Measurements from ENCODE around the gene A1BG. TPM values are rescaled to one million over a fixed set of nuclear protein-coding genes. Genes with fewer than 3 reads are reported as not detected.

A1BG gene
- total and polyA plus RNA-seq, 4 donors, result 521 to 2,157 (median 1,029) TPM

- H3K27me3 ChIP-seq (ENCODE audit: control insufficient read depth in 4 of 4, insufficient read depth in 4 of 4, low read length in 3 of 4), result peaks cover 0 to 5% (median 0%) of the 10 kb centered on the region in 4 donors
- peaks cover 23 to 42% (median 26%) of the 10 kb centered on the region in 4 donors for H3K36me3 ChIP-seq (ENCODE audit: control insufficient read depth in 4 of 4, insufficient read depth in 3 of 4, low read depth in 1 of 4, low read length in 3 of 4)
- WGBS, result 77% methylated on average over 3 of the region's 3 CpGs
- H3K27ac ChIP-seq (ENCODE audit: low read depth in 1 of 2, low read length in 2 of 2), result no peak overlapping the region
- TF ChIP-seq REST (IDR thresholded peaks at IDR 0.05) (no peak), ZBTB33 (IDR thresholded peaks at IDR 0.05) (no peak), SP1 (IDR thresholded peaks at IDR 0.05) (no peak), NR2F2 (IDR thresholded peaks at IDR 0.05) (no peak), GABPA (IDR thresholded peaks at IDR 0.05 in 1 of 2, conservative IDR thresholded peaks at IDR 0.05 in 1 of 2) (no peak), RXRA (IDR thresholded peaks at IDR 0.05) (no peak), FOXA1 (IDR thresholded peaks at IDR 0.05) (no peak), RAD21 (IDR thresholded peaks at IDR 0.05) (no peak), HNF4G (IDR thresholded peaks at IDR 0.05) (no peak), HNF4A (conservative IDR thresholded peaks at IDR 0.05) (no peak), CTCF (IDR thresholded peaks at IDR 0.05; ENCODE audit: low read depth, low read length, missing input control) (no peak), FOXA2 (IDR thresholded peaks at IDR 0.05) (no peak), MAX (IDR thresholded peaks at IDR 0.05) (no peak), EGR1 (IDR thresholded peaks at IDR 0.05; ENCODE audit: low read depth in 2 of 2) (no peak), TAF1 (conservative IDR thresholded peaks at IDR 0.05) (no peak), YY1 (IDR thresholded peaks at IDR 0.05) (no peak), ATF3 (IDR thresholded peaks at IDR 0.05) (no peak), JUND (IDR thresholded peaks at IDR 0.05) (no peak)
- H3K9ac ChIP-seq (ENCODE audit: low read depth in 1 of 2, low read length in 2 of 2), result no peak overlapping the region
- H3K4me1 ChIP-seq (ENCODE audit: control insufficient read depth in 4 of 4, insufficient read depth in 4 of 4, low read length in 3 of 4), result peaks cover 0 to 6% (median 3%) of the 10 kb centered on the region in 4 donors
- H3K4me3 ChIP-seq (ENCODE audit: low read depth in 1 of 3, low read length in 3 of 3), result no peak overlapping the region
- no peaks in the 10 kb centered on the region for H3K9me3 ChIP-seq (ENCODE audit: control insufficient read depth in 4 of 4, low read length in 3 of 4)
- DNase-seq (ENCODE audit: low spot score), result no peak
Measured at GRCh38 chr19:58394821-58395219, 41.5 kb upstream of the A1BG start.

All from liver (tissue), 9 donors.